K562 (cell line): Measurements from ENCODE around the gene SERPINH1. TPM values are rescaled to one million over a fixed set of nuclear protein-coding genes. Genes with fewer than 3 reads are reported as not detected.
A peak's percentile ranks its signal among the peaks of the same experiment; 100 is the strongest.

Source experiments
- ATAC-seq: fragments of 200-7000 bp; cut with Tn5 transposase; 3 replicates; pipeline ENCODE4 v1.9.1; 2020; ENCODE audit warnings: moderate library complexity
- BruUV-seq: library from RNA; stranded (reverse); fragments of 400-500 nt; replicated peaks from 2 replicates; lab custom pipeline; 2021; lab: Mats Ljungman, UMichigan
- CTCF ChIA-PET: fragments of 300-600 bp; formaldehyde crosslinking; extraction: SDS; loops from one replicate; lab custom pipeline; 2021; ENCODE audit warnings: low intra/inter-chr PET ratio; lab: Yijun Ruan, JAX
- POLR2A ChIA-PET: fragments of 300-600, 350-650 bp; sonication (Branson Sonifier 250); formaldehyde crosslinking; extraction: SDS; loops from one replicate; lab custom pipeline; 2021; ENCODE audit warnings: antibody characterized with exemption, inconsistent platforms; lab: Yijun Ruan, JAX
- DNase-seq, 4 experiments: peaks; one replicate each; pipeline versions ENCODE4 v3.0.0 to v3.0.0-alpha.2; 2011 to 2018; ENCODE audit warnings: low spot score in 3 of 4, mixed read lengths in 3 of 4; ENCODE audit errors: extremely low read depth in 1 of 4
- FAIRE-seq: peaks from 2 replicates; lab custom pipeline; 2011; peaks lifted over from hg19 to GRCh38; lab: Jason Lieb, UNC
- H2AFZ ChIP-seq: 2 replicates; pipeline ENCODE4 v1.6.0; 2011; ENCODE audit warnings: low read depth, low read length, control low read depth, inconsistent platforms
- H3K27ac ChIP-seq: fragments of 200-600 bp; 3 replicates; pipeline ENCODE4 v1.8.0; 2011; ENCODE audit warnings: low read depth, mild to moderate bottlenecking, control low read depth, inconsistent platforms, low read length, moderate library complexity, mixed read lengths; ENCODE audit errors: extremely low read depth
- H3K27me3 ChIP-seq, 2 experiments: fragments of 300-600 bp in 1 of 2; 2 replicates in 1 of 2; 3 replicates in 1 of 2; pipeline versions ENCODE4 v1.6.0 to v1.8.0; 2011; ENCODE audit warnings: inconsistent platforms in 2 of 2, low read length in 2 of 2, mild to moderate bottlenecking in 1 of 2, mixed read lengths in 1 of 2, moderate library complexity in 1 of 2; ENCODE audit not compliant: control insufficient read depth in 2 of 2, insufficient read depth in 2 of 2
- H3K36me3 ChIP-seq: fragments of 300-600 bp; 3 replicates; pipeline ENCODE4 v1.8.0; 2011; ENCODE audit warnings: mild to moderate bottlenecking, low read length, inconsistent platforms; ENCODE audit not compliant: control insufficient read depth, insufficient read depth
- H3K4me1 ChIP-seq, 2 experiments: fragments of 200-600 bp in 1 of 2; replicated peaks in 1 of 2; 2 replicates in 1 of 2; 3 replicates in 1 of 2; pipeline versions ENCODE4 v1.5.1 to v1.8.0; 2011; ENCODE audit warnings: inconsistent platforms in 2 of 2, low read length in 2 of 2, mild to moderate bottlenecking in 1 of 2, mixed read lengths in 1 of 2, moderate library complexity in 1 of 2; ENCODE audit not compliant: control insufficient read depth in 2 of 2, insufficient read depth in 2 of 2
- H3K4me2 ChIP-seq: 2 replicates; pipeline ENCODE4 v1.6.1; 2011; ENCODE audit warnings: low read length, control low read depth, inconsistent platforms, mixed read lengths; ENCODE audit not compliant: insufficient read depth
- H3K4me3 ChIP-seq: fragments of 200-600 bp; sonication (generic), shearing (Covaris generic); 2 replicates; pipeline ENCODE4 v1.5.1; 2016; ENCODE audit warnings: control low read depth, inconsistent platforms
- H3K79me2 ChIP-seq: fragments of 200-600 bp; 3 replicates; pipeline ENCODE4 v1.8.0; 2011; ENCODE audit warnings: low read length, inconsistent platforms; ENCODE audit not compliant: control insufficient read depth, insufficient read depth
- H3K9ac ChIP-seq, 2 experiments: 2 replicates each; pipeline versions ENCODE4 v1.6.0 to v1.6.1; 2011; ENCODE audit warnings: low read depth in 2 of 2, low read length in 2 of 2, control low read depth in 1 of 2, inconsistent platforms in 1 of 2, mild to moderate bottlenecking in 1 of 2, mixed read lengths in 1 of 2; ENCODE audit not compliant: insufficient read depth in 1 of 2
- H3K9me1 ChIP-seq: one replicate; pipeline ENCODE4 v1.6.0; 2011; ENCODE audit warnings: inconsistent platforms, mild to moderate bottlenecking, low read length, moderate library complexity; ENCODE audit not compliant: control insufficient read depth, insufficient read depth
- H3K9me3 ChIP-seq: replicated peaks from 2 replicates; pipeline ENCODE4 v1.5.1; 2011; ENCODE audit warnings: low read depth, low read length, inconsistent platforms; ENCODE audit not compliant: control insufficient read depth, insufficient read depth
- H4K20me1 ChIP-seq: replicated peaks from 2 replicates; pipeline ENCODE4 v1.6.1; 2011; ENCODE audit warnings: low read length, inconsistent platforms, mixed read lengths; ENCODE audit not compliant: control insufficient read depth, insufficient read depth
- ETS2 ChIP-seq: IDR thresholded peaks from 2 replicates; pipeline ENCODE4 v1.6.1; 2016; ENCODE audit warnings: borderline replicate concordance, missing genetic modification characterization, mild to moderate bottlenecking, moderate library complexity, missing compliant biosample characterization; ENCODE audit not compliant: poor library complexity, severe bottlenecking
- MCM3 ChIP-seq: fragments of 450-650 bp; IDR thresholded peaks from 2 replicates; pipeline ENCODE4 v1.6.1; 2016
- NFATC3 ChIP-seq: fragments of 450-650 bp; IDR thresholded peaks from 2 replicates; pipeline ENCODE4 v1.6.1; 2017; ENCODE audit warnings: mild to moderate bottlenecking
- POLR2G ChIP-seq: fragments of 200-400 bp; formaldehyde crosslinking; IDR thresholded peaks from 2 replicates; pipeline ENCODE4 v1.6.1; 2017; ENCODE audit warnings: low read depth, mild to moderate bottlenecking, antibody characterized with exemption, low read length, moderate library complexity
- ZBTB33 ChIP-seq: sonication (generic); formaldehyde crosslinking; IDR thresholded peaks from 2 replicates; pipeline ENCODE4 v1.8.1; 2023; ENCODE audit warnings: mild to moderate bottlenecking, missing genetic modification reagents
- ZNF263 ChIP-seq: sonication (generic); formaldehyde crosslinking; IDR thresholded peaks from 2 replicates; pipeline ENCODE4 v1.8.0; 2022; ENCODE audit warnings: mild to moderate bottlenecking, missing genetic modification reagents, borderline replicate concordance
- ZNF395 ChIP-seq: fragments of 200-800 bp; sonication (Bioruptor generic); IDR thresholded peaks from 2 replicates; pipeline ENCODE4 v1.6.1; 2017; ENCODE audit warnings: missing genetic modification characterization, missing compliant biosample characterization
- ZNF740 ChIP-seq, 3 experiments: fragments of 200-800 bp in 1 of 3; sonication (Bioruptor generic) in 1 of 3; sonication (generic) in 1 of 3; formaldehyde crosslinking in 1 of 3; IDR thresholded peaks; 2 replicates each; pipeline versions ENCODE4 v1.6.1 to v1.8.0; 2016 to 2022; ENCODE audit warnings: mild to moderate bottlenecking in 2 of 3, missing compliant biosample characterization in 2 of 3, missing genetic modification characterization in 2 of 3, missing genetic modification reagents in 1 of 3
- ZNF75A ChIP-seq: fragments of 450-650 bp; formaldehyde crosslinking; IDR thresholded peaks from 2 replicates; pipeline ENCODE4 v1.4.0; 2020; ENCODE audit warnings: mild to moderate bottlenecking
- ZNF830 ChIP-seq: fragments of 250-450 bp; sonication (Bioruptor Pico); IDR thresholded peaks from 2 replicates; pipeline ENCODE4 v1.5.0; 2021; ENCODE audit warnings: mild to moderate bottlenecking
- WGBS: fragments of 100-300 bp; shearing (Covaris generic); methylation state at CpG from one replicate; pipeline ENCODE4 v1.1.6; 2016; ENCODE audit warnings: low coverage, mixed read lengths; ENCODE audit not compliant: insufficient coverage; ENCODE audit errors: missing lambda C conversion rate; 5-methylcytosine and 5-hydroxymethylcytosine counted together
- in situ Hi-C: fragments of 300-500 bp; cut with MboI; formaldehyde crosslinking; loops from 4 replicates; pipeline ENCODE4 v1.15.0; 2018; ENCODE audit warnings: inconsistent platforms, mixed read lengths
- intact Hi-C: fragments of 100-400 bp; cut with micrococcal nuclease; formaldehyde crosslinking; loops from 2 replicates; pipeline ENCODE4 v1.14.2; 2022
- polyA plus RNA-seq, 8 experiments: library from polyadenylated mRNA; depleted of rRNA in 4 of 8; stranded (reverse) in 5 of 8; unstranded in 3 of 8; fragments of >200 nt; fragmentation: Nextera tagmentation in 2 of 8; fragmentation: Illumina TruSeq in 1 of 8; extraction: Ambion mirVana in 2 of 8; extraction: Trizol in 1 of 8; gene quantifications; 2 replicates each; pipeline versions ENCODE4 v1.2.1 to v1.2.3, GENCODE V29; 2011 to 2014; ENCODE audit warnings: inconsistent platforms in 1 of 8, missing spikeins in 1 of 8
- total RNA-seq, 7 experiments: library from RNA; depleted of rRNA in 6 of 7; stranded (reverse); fragments of >200 nt in 6 of 7; fragmentation: Illumina TruSeq in 2 of 7; extraction: Trizol in 2 of 7; gene quantifications; 2 replicates each; pipeline versions ENCODE4 v1.2.1 to v1.2.3, GENCODE V29; 2011 to 2021; ENCODE audit warnings: low replicate concordance in 1 of 7

SERPINH1 gene
- total and polyA plus RNA-seq, 9 of the 15 experiments (the other 6 are each of a cell fraction or from before 2014, with no cell fraction given), result 2.8 to 106 (median 67.9) TPM

GRCh38 chr11:75583718-75584658 is 21.9 kb downstream of the SERPINH1 start:
- Histone ChIP-seq H3K9me1 (no peaks in the 10 kb centered on the region), H4K20me1 (no peaks in the 10 kb centered on the region), H3K9me3 (no peaks in the 10 kb centered on the region), H3K4me3 (peak overlapping the region; percentile 45), H3K9ac (peak overlapping the region; percentile 61 to 88; a peak in 3 of 4 replicates), H2AFZ (peak overlapping the region; percentile 81), H3K27ac (peak overlapping the region; percentile 55; the same call in 2 of the 3 replicates), H3K27me3 (no peaks in the 10 kb centered on the region), H3K79me2 (no peaks in the 10 kb centered on the region), H3K36me3 (no peaks in the 10 kb centered on the region), H3K4me2 (peak overlapping the region; percentile 73), H3K4me1 (peaks cover 27 to 41% of the 10 kb centered on the region in 2 experiments; a peak in 4 of 5 replicates)
- peak; percentile 67 for ATAC-seq
- POLR2A ChIA-PET, result interaction anchor here (0.7 to 3.2 kb wide), 6 partner anchors 9 to 223 kb away, joined by 3 to 13 read pairs (median 4); no protein-coding TSS in a partner anchor
- peak; percentile 46 to 52 (median 48) for DNase-seq
- no peak for FAIRE-seq
- CTCF ChIA-PET, result no interaction called here
- TSS peak; percentile 58 for BruUV-seq
- in situ Hi-C loops, result loop anchor here (5.0 kb wide), 1 partner anchor 37 kb away; no protein-coding TSS in a partner anchor
- intact Hi-C loops, result no loop called here
- WGBS, result 58% methylated on average over 20 of the region's 42 CpGs
- TF ChIP-seq ZNF263 (CRISPR knock-in tag) (peak; percentile 63; the same call in 1 of the 2 replicates), MCM3 (no peak), ZNF395 (CRISPR knock-in tag) (0 out of 2 replicates have a peak, but pooled peaks have one; percentile 49), ZNF740 (CRISPR knock-in tag; IDR thresholded peaks at IDR 0.05) (0 out of 2 replicates have a peak, but pooled peaks have one; percentile 20), ZNF740 (tag; IDR thresholded peaks at IDR 0.05) (no peak), ETS2 (tag) (no peak), ZNF75A (no peak), ZNF830 (no peak), ZBTB33 (peak; percentile 38; the same call in 1 of the 2 replicates), POLR2G (0 out of 2 replicates have a peak, but pooled peaks have one; percentile 5), NFATC3 (no peak)
